HepG2 (cell line): ENCODE measurements around the gene SLC25A25. TPM values are rescaled to one million over a fixed set of nuclear protein-coding genes. Genes with fewer than 3 reads are reported as not detected.

Source experiments
- E2F2 ChIP-seq: sonication (generic); formaldehyde crosslinking; IDR thresholded peaks from 2 replicates; pipeline ENCODE4 v1.4.0; 2020; ENCODE audit warnings: missing genetic modification reagents, borderline replicate concordance
- HDAC6 ChIP-seq: fragments of 200-600 bp; sonication (generic); IDR thresholded peaks from 2 replicates; pipeline ENCODE4 v1.7.0; 2017; ENCODE audit warnings: mild to moderate bottlenecking, antibody characterized with exemption, low read length, low read depth
- IRF9 ChIP-seq: sonication (generic); formaldehyde crosslinking; IDR thresholded peaks from 2 replicates; pipeline ENCODE4 v1.8.0; 2022; ENCODE audit warnings: missing genetic modification reagents, mild to moderate bottlenecking, borderline replicate concordance
- KLF13 ChIP-seq: sonication (generic); formaldehyde crosslinking; IDR thresholded peaks from 2 replicates; pipeline ENCODE4 v1.4.0; 2020; ENCODE audit warnings: mild to moderate bottlenecking, missing genetic modification reagents
- MEF2D ChIP-seq: sonication (generic); formaldehyde crosslinking; IDR thresholded peaks from 2 replicates; pipeline ENCODE4 v1.5.1; 2020; ENCODE audit warnings: mild to moderate bottlenecking, missing genetic modification reagents
- NFE2L2 ChIP-seq: fragments of 150-350 bp; IDR thresholded peaks from 2 replicates; pipeline ENCODE4 v1.6.1; 2014; ENCODE audit warnings: low read length
- NFKBIZ ChIP-seq: IDR thresholded peaks from 2 replicates; pipeline ENCODE4 v1.6.1; 2018; ENCODE audit warnings: missing genetic modification reagents, missing compliant biosample characterization
- NR2C2 ChIP-seq: sonication (generic); formaldehyde crosslinking; IDR thresholded peaks from 2 replicates; pipeline ENCODE4 v1.4.0; 2020; ENCODE audit warnings: missing genetic modification reagents, mild to moderate bottlenecking, moderate library complexity, borderline replicate concordance
- SP4 ChIP-seq: sonication (generic); formaldehyde crosslinking; IDR thresholded peaks from 2 replicates; pipeline ENCODE4 v1.8.1; 2023; ENCODE audit warnings: mild to moderate bottlenecking, missing genetic modification reagents
- THAP11 ChIP-seq: IDR thresholded peaks from 2 replicates; pipeline ENCODE4 v1.6.1; 2016; ENCODE audit warnings: missing biosample characterization, missing genetic modification reagents
- UBTF ChIP-seq: sonication (generic); formaldehyde crosslinking; IDR thresholded peaks from 2 replicates; pipeline ENCODE4 v1.4.0; 2020; ENCODE audit warnings: mild to moderate bottlenecking, missing genetic modification reagents
- ZBTB8A ChIP-seq: sonication (generic); formaldehyde crosslinking; IDR thresholded peaks from 2 replicates; pipeline ENCODE4 v1.4.0; 2020; ENCODE audit warnings: mild to moderate bottlenecking, low read depth, missing genetic modification reagents, borderline replicate concordance
- ZNF331 ChIP-seq: sonication (generic); formaldehyde crosslinking; IDR thresholded peaks from 2 replicates; pipeline ENCODE4 v1.4.0; 2020; ENCODE audit warnings: missing genetic modification reagents
- ZNF543 ChIP-seq: sonication (generic); formaldehyde crosslinking; IDR thresholded peaks from 2 replicates; pipeline ENCODE4 v1.4.0; 2020; ENCODE audit warnings: mild to moderate bottlenecking, missing genetic modification reagents
- ZNF557 ChIP-seq: sonication (generic); formaldehyde crosslinking; IDR thresholded peaks from 2 replicates; pipeline ENCODE4 v1.4.0; 2020; ENCODE audit warnings: missing genetic modification reagents
- ZNF605 ChIP-seq: sonication (generic); formaldehyde crosslinking; IDR thresholded peaks from 2 replicates; pipeline ENCODE4 v1.8.0; 2022; ENCODE audit warnings: mild to moderate bottlenecking, missing genetic modification reagents
- ZNF646 ChIP-seq: sonication (generic); formaldehyde crosslinking; IDR thresholded peaks from 2 replicates; pipeline ENCODE4 v1.9.0; 2021; ENCODE audit warnings: mild to moderate bottlenecking, missing genetic modification reagents
- ZSCAN30 ChIP-seq: sonication (generic); formaldehyde crosslinking; IDR thresholded peaks from 2 replicates; pipeline ENCODE4 v1.5.0; 2020; ENCODE audit warnings: mild to moderate bottlenecking, missing genetic modification reagents
- polyA plus RNA-seq, 8 experiments: library from polyadenylated mRNA; depleted of rRNA in 3 of 8; stranded (reverse) in 7 of 8; unstranded in 1 of 8; fragments of >200 nt; fragmentation: Illumina TruSeq in 4 of 8; extraction: Trizol in 4 of 8; gene quantifications; 2 replicates each; pipeline versions ENCODE4 v1.2.1 to v1.2.3, GENCODE V29; 2011 to 2016; ENCODE audit warnings: low read depth in 4 of 8, missing spikeins in 1 of 8, mixed read lengths in 1 of 8; ENCODE audit not compliant: insufficient read depth in 1 of 8
- total RNA-seq, 5 experiments: library from RNA; depleted of rRNA; stranded (reverse); fragments of >200 nt; fragmentation: Illumina TruSeq; extraction: Trizol; gene quantifications; 2 replicates each; pipeline ENCODE4 v1.2.3, GENCODE V29; 2016; ENCODE audit warnings: low read depth in 1 of 5

The SLC25A25 gene
- total and polyA plus RNA-seq, 2 of the 13 experiments (the other 11 are each of a cell fraction or from before 2014, with no cell fraction given), result 10.5 to 24.8 TPM

GRCh38 chr9:128115187-128116103, 47.4 kb downstream of the SLC25A25 start (continued):
- TF ChIP-seq ZSCAN30 (CRISPR knock-in tag), result no peak
- TF ChIP-seq NFE2L2, result no peak
- peak; percentile 78 for TF ChIP-seq THAP11 (CRISPR knock-in tag)
- peak; percentile 83 for TF ChIP-seq UBTF (CRISPR knock-in tag)
- 0 out of 2 replicates have a peak, but pooled peaks have one; percentile 84 for TF ChIP-seq NFKBIZ
- TF ChIP-seq ZNF331 (CRISPR knock-in tag), result peak; percentile 95
- peak; percentile 96 for TF ChIP-seq MEF2D (CRISPR knock-in tag)
- TF ChIP-seq HDAC6, result no peak
- no peak for TF ChIP-seq E2F2
- no peak for TF ChIP-seq ZBTB8A (CRISPR knock-in tag)
- TF ChIP-seq ZNF646 (CRISPR knock-in tag), result no peak
- no peak for TF ChIP-seq KLF13
- peak; percentile 95; the same call in 1 of the 2 replicates for TF ChIP-seq ZNF543
- TF ChIP-seq ZNF557 (CRISPR knock-in tag), result no peak
- peak; percentile 73 for TF ChIP-seq NR2C2 (CRISPR knock-in tag)
- peak; percentile 82 for TF ChIP-seq SP4 (CRISPR knock-in tag)
- TF ChIP-seq ZNF605 (CRISPR knock-in tag), result peak; percentile 70
- no peak for TF ChIP-seq IRF9
